Caco-2 (cell line): ENCODE data around the gene KATNAL2. TPM values are rescaled to one million over a fixed set of nuclear protein-coding genes. Genes with fewer than 3 reads are reported as not detected.

Source experiments
- BruUV-seq: library from RNA; stranded (reverse); fragments of 400-500 nt; replicated peaks from 2 replicates; lab custom pipeline; 2021; lab: Mats Ljungman, UMichigan
- CTCF ChIA-PET: fragments of 300-600 bp; sonication (Branson Sonifier 250); formaldehyde crosslinking; loops from one replicate; lab custom pipeline; 2022; ENCODE audit warnings: antibody characterized with exemption; lab: Charles Lee
- POLR2A ChIA-PET: fragments of 300-600 bp; sonication (Branson Sonifier 250); formaldehyde crosslinking; loops from one replicate; lab custom pipeline; 2022; ENCODE audit warnings: antibody characterized with exemption; lab: Charles Lee
- DNase-seq, 2 experiments: peaks; one replicate each; pipeline versions ENCODE4 v3.0.0 to v3.0.0-alpha.2; 2020 to 2022
- H3K27me3 ChIP-seq: replicated peaks from 2 replicates; pipeline ENCODE4 v1.6.0; 2011; ENCODE audit warnings: low read length; ENCODE audit not compliant: control insufficient read depth, insufficient read depth
- H3K36me3 ChIP-seq: 2 replicates; pipeline ENCODE4 v1.5.1; 2011; ENCODE audit warnings: low read length; ENCODE audit not compliant: control insufficient read depth, insufficient read depth
- H3K4me1 ChIP-seq: fragments of 250-450 bp; sonication (Bioruptor Pico); 2 replicates; pipeline ENCODE4 v1.5.1; 2020; ENCODE audit warnings: mild to moderate bottlenecking
- H3K4me3 ChIP-seq: 2 replicates; pipeline ENCODE4 v1.5.1; 2011; ENCODE audit warnings: low read depth, mild to moderate bottlenecking, control low read depth, low read length
- H3K9me3 ChIP-seq: fragments of 250-450 bp; sonication (Bioruptor Pico); 2 replicates; pipeline ENCODE4 v1.5.1; 2020; ENCODE audit warnings: mild to moderate bottlenecking, moderate library complexity
- H3K27ac Mint-ChIP-seq: one replicate; pipeline ENCODE4 v1.8.0; 2022; ENCODE audit warnings: mixed read lengths; ENCODE audit not compliant: unreplicated experiment
- H3K27me3 Mint-ChIP-seq: one replicate; pipeline ENCODE4 v1.8.0; 2022; ENCODE audit warnings: mixed read lengths; ENCODE audit not compliant: insufficient read depth, unreplicated experiment
- H3K36me3 Mint-ChIP-seq: one replicate; pipeline ENCODE4 v1.8.0; 2022; ENCODE audit warnings: mild to moderate bottlenecking, mixed read lengths; ENCODE audit not compliant: insufficient read depth, unreplicated experiment
- H3K4me1 Mint-ChIP-seq: one replicate; pipeline ENCODE4 v1.8.0; 2022; ENCODE audit warnings: low read depth, mixed read lengths; ENCODE audit not compliant: unreplicated experiment
- H3K4me3 Mint-ChIP-seq: one replicate; pipeline ENCODE4 v1.8.0; 2022; ENCODE audit warnings: mild to moderate bottlenecking, moderate library complexity, mixed read lengths; ENCODE audit not compliant: unreplicated experiment
- H3K9me3 Mint-ChIP-seq: one replicate; pipeline ENCODE4 v1.8.0; 2022; ENCODE audit warnings: mixed read lengths; ENCODE audit not compliant: unreplicated experiment
- intact Hi-C: fragments of 100-400 bp; cut with micrococcal nuclease; formaldehyde crosslinking; loops from one replicate; pipeline ENCODE4 v1.10.0; 2022; ENCODE audit not compliant: unreplicated experiment
- total RNA-seq: library from RNA; stranded (reverse); gene quantifications from 2 replicates; pipeline ENCODE4 v1.2.3, GENCODE V29; 2022
- TF ChIP-seq, protein P1 (sequence below), 2 experiments: fragments of 200-600 bp in 1 of 2; IDR thresholded peaks; 1 replicate in 1 of 2; 2 replicates in 1 of 2; pipeline versions ENCODE4 v1.5.1 to v1.8.0; 2011 to 2022; ENCODE audit warnings: antibody characterized with exemption in 1 of 2, control low read depth in 1 of 2, inconsistent platforms in 1 of 2, low read depth in 1 of 2, low read length in 1 of 2, mild to moderate bottlenecking in 1 of 2, moderate library complexity in 1 of 2; ENCODE audit not compliant: insufficient read depth in 1 of 2, severe bottlenecking in 1 of 2, unreplicated experiment in 1 of 2

KATNAL2 gene
- total RNA-seq, 1 experiment from 2014 or later, result not detected

DNA sequence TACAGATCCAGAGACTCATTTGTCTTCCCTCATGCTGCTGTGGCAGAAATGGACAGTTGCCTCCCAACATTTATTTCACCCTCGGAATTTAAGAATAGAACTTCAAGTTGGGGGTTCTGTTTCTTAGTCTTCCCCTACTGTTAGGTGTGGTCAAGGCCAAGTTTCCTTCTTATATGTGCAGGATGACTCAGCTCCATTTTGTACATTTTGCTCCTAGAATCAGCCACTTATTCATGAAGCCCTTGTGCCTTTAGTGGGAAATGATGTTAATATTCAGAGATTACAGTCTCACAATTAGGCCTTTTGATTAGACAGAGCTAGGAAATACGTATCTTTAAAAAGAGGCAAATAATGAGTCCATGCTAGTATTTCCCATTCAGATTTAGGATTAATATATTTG, 164.2 kb downstream of the KATNAL2 start:
- ChIA-PET CTCF (no interaction called here), POLR2A (no interaction called here)
- intact Hi-C loops, result no loop called here
- Mint-ChIP-seq H3K36me3 (no peaks in the 10 kb centered on the region), H3K4me3 (no peak overlapping the region), H3K9me3 (no peaks in the 10 kb centered on the region), H3K27ac (no peak overlapping the region), H3K27me3 (peaks cover 3% of the 10 kb centered on the region), H3K4me1 (no peaks in the 10 kb centered on the region)
- DNase-seq, result no peak
- no TSS peak for BruUV-seq
- TF ChIP-seq, protein P1, sequence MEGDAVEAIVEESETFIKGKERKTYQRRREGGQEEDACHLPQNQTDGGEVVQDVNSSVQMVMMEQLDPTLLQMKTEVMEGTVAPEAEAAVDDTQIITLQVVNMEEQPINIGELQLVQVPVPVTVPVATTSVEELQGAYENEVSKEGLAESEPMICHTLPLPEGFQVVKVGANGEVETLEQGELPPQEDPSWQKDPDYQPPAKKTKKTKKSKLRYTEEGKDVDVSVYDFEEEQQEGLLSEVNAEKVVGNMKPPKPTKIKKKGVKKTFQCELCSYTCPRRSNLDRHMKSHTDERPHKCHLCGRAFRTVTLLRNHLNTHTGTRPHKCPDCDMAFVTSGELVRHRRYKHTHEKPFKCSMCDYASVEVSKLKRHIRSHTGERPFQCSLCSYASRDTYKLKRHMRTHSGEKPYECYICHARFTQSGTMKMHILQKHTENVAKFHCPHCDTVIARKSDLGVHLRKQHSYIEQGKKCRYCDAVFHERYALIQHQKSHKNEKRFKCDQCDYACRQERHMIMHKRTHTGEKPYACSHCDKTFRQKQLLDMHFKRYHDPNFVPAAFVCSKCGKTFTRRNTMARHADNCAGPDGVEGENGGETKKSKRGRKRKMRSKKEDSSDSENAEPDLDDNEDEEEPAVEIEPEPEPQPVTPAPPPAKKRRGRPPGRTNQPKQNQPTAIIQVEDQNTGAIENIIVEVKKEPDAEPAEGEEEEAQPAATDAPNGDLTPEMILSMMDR (IDR thresholded peaks at IDR 0.05; ENCODE audit: insufficient read depth in 1 of 2, low read depth in 1 of 2, low read length in 1 of 2, severe bottlenecking in 1 of 2, unreplicated experiment in 1 of 2), result no peak
- Histone ChIP-seq H3K27me3 (no peaks in the 10 kb centered on the region), H3K4me3 (no peak overlapping the region), H3K36me3 (no peaks in the 10 kb centered on the region), H3K9me3 (no peaks in the 10 kb centered on the region), H3K4me1 (no peaks in the 10 kb centered on the region)

- H3K4me1 Mint-ChIP-seq, result no peaks in the 10 kb centered on the region
- H3K27me3 Mint-ChIP-seq, result no peaks in the 10 kb centered on the region
- TF ChIP-seq, protein P1 (IDR thresholded peaks at IDR 0.05; ENCODE audit: insufficient read depth in 1 of 2, low read depth in 1 of 2, low read length in 1 of 2, severe bottlenecking in 1 of 2, unreplicated experiment in 1 of 2), result no peak
- H3K36me3 Mint-ChIP-seq, result no peaks in the 10 kb centered on the region
- no peaks in the 10 kb centered on the region for H3K9me3 Mint-ChIP-seq
- H3K27me3 ChIP-seq, result no peaks in the 10 kb centered on the region
- no peak overlapping the region for H3K4me3 ChIP-seq
- CTCF ChIA-PET, result no interaction called here
- H3K4me1 ChIP-seq, result no peaks in the 10 kb centered on the region
- intact Hi-C loops, result no loop called here
- POLR2A ChIA-PET, result no interaction called here
- DNase-seq, result no peak
- H3K27ac Mint-ChIP-seq, result no peak overlapping the region
- BruUV-seq, result no TSS peak
- no peak overlapping the region for H3K4me3 Mint-ChIP-seq
- H3K36me3 ChIP-seq, result no peaks in the 10 kb centered on the region
- H3K9me3 ChIP-seq, result no peaks in the 10 kb centered on the region
Observed at GRCh38 chr18:47087676-47088075, 170.3 kb downstream of the KATNAL2 start.

- BruUV-seq, result no TSS peak
- Histone ChIP-seq H3K27me3 (no peaks in the 10 kb centered on the region), H3K4me1 (no peaks in the 10 kb centered on the region), H3K4me3 (no peak overlapping the region), H3K36me3 (no peaks in the 10 kb centered on the region), H3K9me3 (no peaks in the 10 kb centered on the region)
- ChIA-PET POLR2A (no interaction called here), CTCF (no interaction called here)
- peak in 1 of 2 experiments; percentile 0 for DNase-seq
- Mint-ChIP-seq H3K27ac (no peak overlapping the region), H3K27me3 (no peaks in the 10 kb centered on the region), H3K4me3 (no peak overlapping the region), H3K36me3 (peaks cover 6% of the 10 kb centered on the region), H3K9me3 (no peaks in the 10 kb centered on the region), H3K4me1 (no peaks in the 10 kb centered on the region)
- intact Hi-C loops, result no loop called here
- TF ChIP-seq, protein P1 (IDR thresholded peaks at IDR 0.05; ENCODE audit: insufficient read depth in 1 of 2, low read depth in 1 of 2, low read length in 1 of 2, severe bottlenecking in 1 of 2, unreplicated experiment in 1 of 2), result no peak
Observed at GRCh38 chr18:47095810-47096209, 178.4 kb downstream of the KATNAL2 start.
